GM18907 (cell line): ENCODE data around the gene LTBP1.

Experiments used
- ATAC-seq: cut with Tn5 transposase; IDR thresholded peaks from one replicate; pipeline ENCODE4 v1.9.1; 2021; ENCODE audit warnings: mild to moderate bottlenecking, moderate library complexity; ENCODE audit not compliant: unreplicated experiment

The LTBP1 gene

GRCh38 chr2:33289961-33290360, 343.2 kb downstream of the LTBP1 start:
- no peak for ATAC-seq

GRCh38 chr2:33291278-33292013, 344.7 kb downstream of the LTBP1 start:
- no peak for ATAC-seq

GRCh38 chr2:33292063-33292462, 345.3 kb downstream of the LTBP1 start:
- ATAC-seq: no peak

- no peak for ATAC-seq
These were observed 346.3 kb downstream of the LTBP1 start for GRCh38 chr2:33292981-33293595.

GRCh38 chr2:33298233-33298632, 351.5 kb downstream of the LTBP1 start:
- ATAC-seq: no peak

GRCh38 chr2:33301355-33301754, 354.6 kb downstream of the LTBP1 start:
- no peak for ATAC-seq

- no peak for ATAC-seq
These were observed 355.6 kb downstream of the LTBP1 start for GRCh38 chr2:33302348-33302747.

- ATAC-seq: no peak
These were observed 357.5 kb downstream of the LTBP1 start for GRCh38 chr2:33304032-33304864.

- no peak for ATAC-seq
These were observed 361.0 kb downstream of the LTBP1 start for GRCh38 chr2:33307659-33308270.

- ATAC-seq: no peak
These were observed 365.6 kb downstream of the LTBP1 start for GRCh38 chr2:33312355-33312754.

GRCh38 chr2:33313039-33313438, 366.3 kb downstream of the LTBP1 start:
- no peak for ATAC-seq

GRCh38 chr2:33314541-33314940, 367.8 kb downstream of the LTBP1 start:
- no peak for ATAC-seq

- no peak for ATAC-seq
These were observed 369.6 kb downstream of the LTBP1 start for GRCh38 chr2:33316328-33316727.

GRCh38 chr2:33317369-33318007, 370.7 kb downstream of the LTBP1 start:
- ATAC-seq: no peak

GRCh38 chr2:33318456-33318855, 371.7 kb downstream of the LTBP1 start:
- no peak for ATAC-seq

GRCh38 chr2:33320573-33320972, 373.8 kb downstream of the LTBP1 start:
- no peak for ATAC-seq

GRCh38 chr2:33321236-33321771, 374.6 kb downstream of the LTBP1 start:
- ATAC-seq: peak; percentile 72

- ATAC-seq: no peak
These were observed 375.2 kb downstream of the LTBP1 start for GRCh38 chr2:33321876-33322483.

GRCh38 chr2:33322612-33323011, 375.9 kb downstream of the LTBP1 start:
- peak; percentile 54 for ATAC-seq

- ATAC-seq: no peak
These were observed 377.2 kb downstream of the LTBP1 start for GRCh38 chr2:33323957-33324356.
